ENCODE results near the gene COL6A3.

COL6A3 gene

GRCh38 chr2:237282568-237283128 is 131.3 kb downstream of the COL6A3 start:
- ChIA-PET CTCF (no interaction called here), POLR2A (no interaction called here)
- Histone ChIP-seq H3K4me3 (ENCODE audit: control insufficient read depth in 1 of 7, extremely low read depth in 1 of 7, insufficient read depth in 4 of 7, low read depth in 2 of 7, low read length in 6 of 7) (no peak overlapping the region), H3K9me3 (ENCODE audit: control extremely low read depth in 1 of 5, control insufficient read depth in 4 of 5, insufficient read depth in 2 of 5, low read depth in 1 of 5, low read length in 4 of 5) (peaks cover 0 to 4% (median 0%) of the 10 kb centered on the region in 5 experiments), H3K4me1 (ENCODE audit: control extremely low read depth in 1 of 4, control insufficient read depth in 4 of 4, insufficient read depth in 4 of 4, low read length in 3 of 4) (no peaks in the 10 kb centered on the region), H3K27me3 (replicated peaks in 2 of 5; ENCODE audit: control insufficient read depth in 4 of 5, insufficient read depth in 5 of 5, low read length in 4 of 5) (peaks cover 0 to 4% (median 0%) of the 10 kb centered on the region in 5 experiments), H3K27ac (ENCODE audit: insufficient read depth in 1 of 2, low read depth in 1 of 2, low read length in 2 of 2, poor library complexity in 1 of 2, severe bottlenecking in 2 of 2) (no peak overlapping the region), H3K36me3 (ENCODE audit: control insufficient read depth in 4 of 4, insufficient read depth in 4 of 4, low read length in 3 of 4) (no peaks in the 10 kb centered on the region)
- DNase-seq, result no peak
- 78% methylated on average over 1 of the region's 1 CpG for WGBS (ENCODE audit: insufficient coverage)

GRCh38 chr2:237281836-237282306 is 132.1 kb downstream of the COL6A3 start:
- H3K27me3 ChIP-seq (replicated peaks in 2 of 5; ENCODE audit: control insufficient read depth in 4 of 5, insufficient read depth in 5 of 5, low read length in 4 of 5), result peaks cover 0 to 4% (median 0%) of the 10 kb centered on the region in 5 experiments
- WGBS (ENCODE audit: insufficient coverage), result 93% methylated on average over 3 of the region's 3 CpGs
- ChIA-PET POLR2A (no interaction called here), CTCF (no interaction called here)
- no peaks in the 10 kb centered on the region for H3K36me3 ChIP-seq (ENCODE audit: control insufficient read depth in 4 of 4, insufficient read depth in 4 of 4, low read length in 3 of 4)
- H3K4me1 ChIP-seq (ENCODE audit: control extremely low read depth in 1 of 4, control insufficient read depth in 4 of 4, insufficient read depth in 4 of 4, low read length in 3 of 4), result no peaks in the 10 kb centered on the region
- no peak overlapping the region for H3K27ac ChIP-seq (ENCODE audit: insufficient read depth in 1 of 2, low read depth in 1 of 2, low read length in 2 of 2, poor library complexity in 1 of 2, severe bottlenecking in 2 of 2)
- peaks cover 0 to 3% (median 0%) of the 10 kb centered on the region in 5 experiments for H3K9me3 ChIP-seq (ENCODE audit: control extremely low read depth in 1 of 5, control insufficient read depth in 4 of 5, insufficient read depth in 2 of 5, low read depth in 1 of 5, low read length in 4 of 5)
- peak in 2 of 3 donors; percentile 28 to 35 for DNase-seq
- no peak overlapping the region for H3K4me3 ChIP-seq (ENCODE audit: control insufficient read depth in 1 of 7, extremely low read depth in 1 of 7, insufficient read depth in 4 of 7, low read depth in 2 of 7, low read length in 6 of 7)

GRCh38 chr2:237280939-237281338 is 133.0 kb downstream of the COL6A3 start:
- 92% methylated on average over 4 of the region's 8 CpGs for WGBS (ENCODE audit: insufficient coverage)
- no peak overlapping the region for H3K27ac ChIP-seq (ENCODE audit: insufficient read depth in 1 of 2, low read depth in 1 of 2, low read length in 2 of 2, poor library complexity in 1 of 2, severe bottlenecking in 2 of 2)
- peaks cover 0 to 3% (median 0%) of the 10 kb centered on the region in 5 experiments for H3K9me3 ChIP-seq (ENCODE audit: control extremely low read depth in 1 of 5, control insufficient read depth in 4 of 5, insufficient read depth in 2 of 5, low read depth in 1 of 5, low read length in 4 of 5)
- CTCF ChIA-PET, result no interaction called here
- H3K27me3 ChIP-seq (replicated peaks in 2 of 5; ENCODE audit: control insufficient read depth in 4 of 5, insufficient read depth in 5 of 5, low read length in 4 of 5), result peaks cover 0 to 4% (median 0%) of the 10 kb centered on the region in 5 experiments
- POLR2A ChIA-PET, result no interaction called here
- no peak overlapping the region for H3K4me3 ChIP-seq (ENCODE audit: control insufficient read depth in 1 of 7, extremely low read depth in 1 of 7, insufficient read depth in 4 of 7, low read depth in 2 of 7, low read length in 6 of 7)
- H3K36me3 ChIP-seq (ENCODE audit: control insufficient read depth in 4 of 4, insufficient read depth in 4 of 4, low read length in 3 of 4), result no peaks in the 10 kb centered on the region
- H3K4me1 ChIP-seq (ENCODE audit: control extremely low read depth in 1 of 4, control insufficient read depth in 4 of 4, insufficient read depth in 4 of 4, low read length in 3 of 4), result no peaks in the 10 kb centered on the region
- DNase-seq, result no peak

GRCh38 chr2:237280229-237280628 is 133.7 kb downstream of the COL6A3 start:
- Histone ChIP-seq H3K36me3 (ENCODE audit: control insufficient read depth in 4 of 4, insufficient read depth in 4 of 4, low read length in 3 of 4) (no peaks in the 10 kb centered on the region), H3K9me3 (ENCODE audit: control extremely low read depth in 1 of 5, control insufficient read depth in 4 of 5, insufficient read depth in 2 of 5, low read depth in 1 of 5, low read length in 4 of 5) (peaks cover 0 to 3% (median 0%) of the 10 kb centered on the region in 5 experiments), H3K4me1 (ENCODE audit: control extremely low read depth in 1 of 4, control insufficient read depth in 4 of 4, insufficient read depth in 4 of 4, low read length in 3 of 4) (no peaks in the 10 kb centered on the region), H3K4me3 (ENCODE audit: control insufficient read depth in 1 of 7, extremely low read depth in 1 of 7, insufficient read depth in 4 of 7, low read depth in 2 of 7, low read length in 6 of 7) (no peak overlapping the region), H3K27me3 (replicated peaks in 2 of 5; ENCODE audit: control insufficient read depth in 4 of 5, insufficient read depth in 5 of 5, low read length in 4 of 5) (peaks cover 0 to 4% (median 0%) of the 10 kb centered on the region in 5 experiments), H3K27ac (ENCODE audit: insufficient read depth in 1 of 2, low read depth in 1 of 2, low read length in 2 of 2, poor library complexity in 1 of 2, severe bottlenecking in 2 of 2) (no peak overlapping the region)
- WGBS (ENCODE audit: insufficient coverage), result 92% methylated on average over 6 of the region's 11 CpGs
- ChIA-PET POLR2A (no interaction called here), CTCF (no interaction called here)
- DNase-seq, result no peak

- ChIA-PET POLR2A (no interaction called here), CTCF (no interaction called here)
- H3K4me1 ChIP-seq (ENCODE audit: control extremely low read depth in 1 of 4, control insufficient read depth in 4 of 4, insufficient read depth in 4 of 4, low read length in 3 of 4), result no peaks in the 10 kb centered on the region
Observed at GRCh38 chr2:237279012-237279768, 134.8 kb downstream of the COL6A3 start.

GRCh38 chr2:237278568-237278967 is 135.4 kb downstream of the COL6A3 start:
- POLR2A ChIA-PET, result no interaction called here
- Histone ChIP-seq H3K27ac (ENCODE audit: insufficient read depth in 1 of 2, low read depth in 1 of 2, low read length in 2 of 2, poor library complexity in 1 of 2, severe bottlenecking in 2 of 2) (no peak overlapping the region), H3K36me3 (ENCODE audit: control insufficient read depth in 4 of 4, insufficient read depth in 4 of 4, low read length in 3 of 4) (no peaks in the 10 kb centered on the region), H3K4me3 (ENCODE audit: control insufficient read depth in 1 of 7, extremely low read depth in 1 of 7, insufficient read depth in 4 of 7, low read depth in 2 of 7, low read length in 6 of 7) (no peak overlapping the region), H3K4me1 (ENCODE audit: control extremely low read depth in 1 of 4, control insufficient read depth in 4 of 4, insufficient read depth in 4 of 4, low read length in 3 of 4) (no peaks in the 10 kb centered on the region), H3K9me3 (ENCODE audit: control extremely low read depth in 1 of 5, control insufficient read depth in 4 of 5, insufficient read depth in 2 of 5, low read depth in 1 of 5, low read length in 4 of 5) (no peaks in the 10 kb centered on the region), H3K27me3 (replicated peaks in 2 of 5; ENCODE audit: control insufficient read depth in 4 of 5, insufficient read depth in 5 of 5, low read length in 4 of 5) (peaks cover 0 to 2% (median 0%) of the 10 kb centered on the region in 5 experiments)
- no peak for DNase-seq
- CTCF ChIA-PET, result no interaction called here
- WGBS (ENCODE audit: insufficient coverage), result 87% methylated on average over 5 of the region's 6 CpGs

More at GRCh38 chr2:237279012-237279768, 134.8 kb downstream of the COL6A3 start:
- no peak overlapping the region for H3K4me3 ChIP-seq (ENCODE audit: control insufficient read depth in 1 of 7, extremely low read depth in 1 of 7, insufficient read depth in 4 of 7, low read depth in 2 of 7, low read length in 6 of 7)
- H3K9me3 ChIP-seq (ENCODE audit: control extremely low read depth in 1 of 5, control insufficient read depth in 4 of 5, insufficient read depth in 2 of 5, low read depth in 1 of 5, low read length in 4 of 5), result peaks cover 0 to under 1% (median 0%) of the 10 kb centered on the region in 5 experiments
- DNase-seq, result no peak
- H3K27me3 ChIP-seq (replicated peaks in 2 of 5; ENCODE audit: control insufficient read depth in 4 of 5, insufficient read depth in 5 of 5, low read length in 4 of 5), result peaks cover 0 to 3% (median 0%) of the 10 kb centered on the region in 5 experiments
- WGBS (ENCODE audit: insufficient coverage), result 95% methylated on average over 8 of the region's 9 CpGs
- no peaks in the 10 kb centered on the region for H3K36me3 ChIP-seq (ENCODE audit: control insufficient read depth in 4 of 4, insufficient read depth in 4 of 4, low read length in 3 of 4)
- no peak overlapping the region for H3K27ac ChIP-seq (ENCODE audit: insufficient read depth in 1 of 2, low read depth in 1 of 2, low read length in 2 of 2, poor library complexity in 1 of 2, severe bottlenecking in 2 of 2)
